ENCODE measurements around the gene LFNG.

The LFNG gene

DNA sequence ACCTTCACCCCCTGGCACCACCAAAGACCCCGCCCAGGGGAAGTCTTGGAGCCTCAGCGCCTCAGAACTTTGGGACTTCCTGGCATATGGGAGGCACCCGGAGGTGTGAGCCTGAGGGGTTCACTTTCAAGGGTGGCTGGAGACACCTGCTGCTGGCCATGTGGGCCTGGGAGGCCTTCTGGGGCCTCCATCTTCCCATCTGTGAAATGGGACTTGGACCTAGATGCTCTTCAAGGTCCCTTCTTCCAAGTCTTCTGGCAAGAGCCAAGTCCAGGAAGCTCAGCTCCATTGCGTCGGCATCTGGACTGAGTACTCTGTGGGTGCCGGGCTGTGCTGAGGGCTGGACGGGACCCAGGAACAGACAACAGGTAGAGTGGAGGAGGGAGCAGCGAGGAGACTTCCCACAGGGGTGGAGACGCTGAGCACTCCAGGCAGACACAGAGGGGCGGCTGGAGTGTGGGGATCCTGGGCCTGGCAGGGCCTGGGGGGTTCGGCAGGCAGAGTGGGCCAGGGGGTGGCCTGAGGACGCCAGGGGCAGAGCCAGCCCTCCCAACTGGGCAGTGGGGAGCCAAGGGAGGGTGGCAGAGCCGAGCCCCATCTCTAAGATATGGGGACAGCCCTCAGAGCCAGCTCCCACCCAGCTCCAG, 9.3 kb upstream of the LFNG start:
- Histone ChIP-seq H3K4me3 (ENCODE audit: insufficient read depth, low read depth, low read length, poor library complexity, severe bottlenecking) (peak overlapping the region; percentile 45), H3K27ac (ENCODE audit: insufficient read depth, low read length, poor library complexity, severe bottlenecking) (peak overlapping the region; percentile 88)

GRCh38 chr7:2510909-2511768, 8.4 kb upstream of the LFNG start:
- no peaks in the 10 kb centered on the region for H3K36me3 ChIP-seq (ENCODE audit: control insufficient read depth, insufficient read depth, low read length)
- no peaks in the 10 kb centered on the region for H3K27me3 ChIP-seq (replicated peaks; ENCODE audit: control insufficient read depth, insufficient read depth, low read length, poor library complexity, severe bottlenecking)
- H3K27ac ChIP-seq (ENCODE audit: insufficient read depth, low read length, poor library complexity, severe bottlenecking): peak overlapping the region; percentile 88
- H3K4me1 ChIP-seq (ENCODE audit: control insufficient read depth, insufficient read depth, low read length, poor library complexity, severe bottlenecking): peaks cover 61% of the 10 kb centered on the region
- H3K4me3 ChIP-seq (ENCODE audit: insufficient read depth, low read depth, low read length, poor library complexity, severe bottlenecking): peak overlapping the region; percentile 45
- H3K9me3 ChIP-seq (ENCODE audit: control insufficient read depth, low read length): no peaks in the 10 kb centered on the region
- DNase-seq: peak; percentile 46 to 50 (median 49)

More for the DNA sequence above, 9.3 kb upstream of the LFNG start:
- DNase-seq: no peak
- Histone ChIP-seq H3K9me3 (ENCODE audit: control insufficient read depth, low read length) (no peaks in the 10 kb centered on the region), H3K27me3 (replicated peaks; ENCODE audit: control insufficient read depth, insufficient read depth, low read length, poor library complexity, severe bottlenecking) (no peaks in the 10 kb centered on the region), H3K4me1 (ENCODE audit: control insufficient read depth, insufficient read depth, low read length, poor library complexity, severe bottlenecking) (peaks cover 61% of the 10 kb centered on the region), H3K36me3 (ENCODE audit: control insufficient read depth, insufficient read depth, low read length) (no peaks in the 10 kb centered on the region)

DNA sequence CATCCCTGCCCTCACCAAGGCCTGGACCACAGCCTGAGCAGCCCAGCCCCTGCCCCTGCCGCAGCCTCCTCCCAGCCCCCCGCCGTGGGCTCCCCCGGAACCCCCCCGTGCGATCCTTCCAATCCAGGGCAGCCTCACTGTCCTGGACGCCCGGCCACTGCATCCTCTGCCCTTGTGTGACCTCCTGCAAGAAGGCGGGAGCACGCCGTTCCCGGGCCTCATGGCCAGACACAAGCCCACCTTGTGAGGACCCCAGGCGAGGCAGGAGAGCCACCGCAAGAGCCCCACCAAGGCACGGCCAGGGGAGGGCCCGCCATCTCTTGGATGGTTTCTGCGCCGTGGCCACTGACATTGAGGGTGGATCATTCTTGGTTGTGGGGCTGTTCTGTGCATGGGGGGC, 7.8 kb upstream of the LFNG start:
- Histone ChIP-seq H3K36me3 (ENCODE audit: control insufficient read depth, insufficient read depth, low read length) (no peaks in the 10 kb centered on the region), H3K27me3 (replicated peaks; ENCODE audit: control insufficient read depth, insufficient read depth, low read length, poor library complexity, severe bottlenecking) (no peaks in the 10 kb centered on the region), H3K9me3 (ENCODE audit: control insufficient read depth, low read length) (no peaks in the 10 kb centered on the region), H3K4me1 (ENCODE audit: control insufficient read depth, insufficient read depth, low read length, poor library complexity, severe bottlenecking) (peaks cover 61% of the 10 kb centered on the region), H3K27ac (ENCODE audit: insufficient read depth, low read length, poor library complexity, severe bottlenecking) (peak overlapping the region; percentile 88), H3K4me3 (ENCODE audit: insufficient read depth, low read depth, low read length, poor library complexity, severe bottlenecking) (peak overlapping the region; percentile 45)
- no peak for DNase-seq

- Histone ChIP-seq H3K27me3 (replicated peaks; ENCODE audit: control insufficient read depth, insufficient read depth, low read length, poor library complexity, severe bottlenecking) (no peaks in the 10 kb centered on the region), H3K27ac (ENCODE audit: insufficient read depth, low read length, poor library complexity, severe bottlenecking) (peak overlapping the region; percentile 88), H3K9me3 (ENCODE audit: control insufficient read depth, low read length) (no peaks in the 10 kb centered on the region), H3K4me1 (ENCODE audit: control insufficient read depth, insufficient read depth, low read length, poor library complexity, severe bottlenecking) (peaks cover 60% of the 10 kb centered on the region), H3K4me3 (ENCODE audit: insufficient read depth, low read depth, low read length, poor library complexity, severe bottlenecking) (peak overlapping the region; percentile 45), H3K36me3 (ENCODE audit: control insufficient read depth, insufficient read depth, low read length) (no peaks in the 10 kb centered on the region)
- DNase-seq: no peak
These were observed 7.4 kb upstream of the LFNG start for GRCh38 chr7:2512179-2512661.

DNA sequence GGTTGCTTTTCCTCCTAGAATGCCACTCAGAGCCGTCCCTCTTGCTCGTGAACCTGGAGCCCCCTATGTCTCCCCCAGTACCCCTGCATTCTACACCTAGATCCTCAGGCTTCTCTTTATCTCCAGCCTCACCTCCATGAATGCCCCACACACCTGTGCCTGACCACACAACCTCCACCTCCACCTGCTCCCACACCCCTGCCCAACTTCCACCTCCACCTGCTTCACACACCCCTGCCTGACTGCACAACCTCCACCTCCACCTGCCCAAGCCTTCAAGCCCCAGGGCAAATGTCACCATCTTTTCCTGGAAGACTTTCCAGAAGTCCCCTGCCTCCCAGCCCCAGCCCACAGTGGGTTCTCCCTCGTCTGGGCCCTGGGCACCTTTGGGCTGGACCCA, 6.9 kb upstream of the LFNG start:
- H3K4me3 ChIP-seq (ENCODE audit: insufficient read depth, low read depth, low read length, poor library complexity, severe bottlenecking): no peak overlapping the region
- DNase-seq: no peak
- peaks cover 55% of the 10 kb centered on the region for H3K4me1 ChIP-seq (ENCODE audit: control insufficient read depth, insufficient read depth, low read length, poor library complexity, severe bottlenecking)
- no peaks in the 10 kb centered on the region for H3K9me3 ChIP-seq (ENCODE audit: control insufficient read depth, low read length)
- no peaks in the 10 kb centered on the region for H3K27me3 ChIP-seq (replicated peaks; ENCODE audit: control insufficient read depth, insufficient read depth, low read length, poor library complexity, severe bottlenecking)
- H3K36me3 ChIP-seq (ENCODE audit: control insufficient read depth, insufficient read depth, low read length): no peaks in the 10 kb centered on the region
- peak overlapping the region; percentile 88 for H3K27ac ChIP-seq (ENCODE audit: insufficient read depth, low read length, poor library complexity, severe bottlenecking)

- peaks cover 52% of the 10 kb centered on the region for H3K4me1 ChIP-seq (ENCODE audit: control insufficient read depth, insufficient read depth, low read length, poor library complexity, severe bottlenecking)
- no peaks in the 10 kb centered on the region for H3K27me3 ChIP-seq (replicated peaks; ENCODE audit: control insufficient read depth, insufficient read depth, low read length, poor library complexity, severe bottlenecking)
- DNase-seq: no peak
- peak overlapping the region; percentile 88 for H3K27ac ChIP-seq (ENCODE audit: insufficient read depth, low read length, poor library complexity, severe bottlenecking)
- H3K4me3 ChIP-seq (ENCODE audit: insufficient read depth, low read depth, low read length, poor library complexity, severe bottlenecking): no peak overlapping the region
- H3K36me3 ChIP-seq (ENCODE audit: control insufficient read depth, insufficient read depth, low read length): no peaks in the 10 kb centered on the region
- no peaks in the 10 kb centered on the region for H3K9me3 ChIP-seq (ENCODE audit: control insufficient read depth, low read length)
These were observed 5.9 kb upstream of the LFNG start for GRCh38 chr7:2513702-2514101.

DNA sequence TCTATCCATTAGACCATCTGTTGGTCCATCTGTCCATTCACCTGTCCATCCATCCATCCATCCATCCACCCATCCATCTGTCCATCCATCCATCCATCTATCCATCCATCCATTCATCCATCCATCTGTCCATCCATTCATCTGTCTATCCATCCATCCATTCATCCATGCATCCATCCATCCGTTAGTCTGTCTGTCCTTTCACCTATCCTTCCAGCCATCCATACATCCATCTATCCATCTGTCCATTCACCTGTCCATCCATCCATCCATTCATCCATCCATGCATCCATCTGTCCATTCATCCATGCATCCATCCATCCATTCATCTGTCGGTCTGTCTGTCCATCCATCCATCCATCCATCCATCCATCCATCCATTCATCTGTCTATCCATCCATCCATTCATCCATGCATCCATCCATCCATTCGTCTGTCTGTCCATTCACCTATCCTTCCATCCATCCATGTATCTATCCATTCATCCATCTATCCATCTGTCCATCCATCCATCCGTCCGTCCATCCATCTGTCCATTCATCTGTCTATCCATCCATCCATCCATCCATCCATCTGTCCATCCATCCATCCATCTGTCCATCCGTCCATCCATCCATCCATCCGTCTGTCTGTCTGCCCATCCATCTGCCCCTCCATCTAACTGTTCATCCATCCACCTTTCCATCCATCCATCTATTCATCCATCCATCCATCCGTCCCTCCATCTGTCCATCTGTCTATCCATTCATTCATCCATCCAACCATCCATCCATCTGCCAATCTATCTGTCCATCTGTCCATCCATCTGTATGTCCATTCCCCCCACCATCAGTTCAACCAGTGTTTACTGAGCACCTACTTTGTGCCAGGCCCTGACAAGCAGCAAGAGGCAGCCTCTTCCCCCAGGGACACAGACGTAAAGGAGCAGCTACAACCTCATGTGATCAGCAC, 4.8 kb upstream of the LFNG start:
- Histone ChIP-seq H3K4me3 (ENCODE audit: insufficient read depth, low read depth, low read length, poor library complexity, severe bottlenecking) (no peak overlapping the region), H3K36me3 (ENCODE audit: control insufficient read depth, insufficient read depth, low read length) (no peaks in the 10 kb centered on the region), H3K27me3 (replicated peaks; ENCODE audit: control insufficient read depth, insufficient read depth, low read length, poor library complexity, severe bottlenecking) (no peaks in the 10 kb centered on the region), H3K9me3 (ENCODE audit: control insufficient read depth, low read length) (no peaks in the 10 kb centered on the region), H3K4me1 (ENCODE audit: control insufficient read depth, insufficient read depth, low read length, poor library complexity, severe bottlenecking) (peaks cover 47% of the 10 kb centered on the region), H3K27ac (ENCODE audit: insufficient read depth, low read length, poor library complexity, severe bottlenecking) (no peak overlapping the region)
- no peak for DNase-seq

GRCh38 chr7:2515424-2516193, 4.0 kb upstream of the LFNG start:
- DNase-seq: no peak
- Histone ChIP-seq H3K9me3 (ENCODE audit: control insufficient read depth, low read length) (no peaks in the 10 kb centered on the region), H3K36me3 (ENCODE audit: control insufficient read depth, insufficient read depth, low read length) (no peaks in the 10 kb centered on the region), H3K4me1 (ENCODE audit: control insufficient read depth, insufficient read depth, low read length, poor library complexity, severe bottlenecking) (peaks cover 38% of the 10 kb centered on the region), H3K27ac (ENCODE audit: insufficient read depth, low read length, poor library complexity, severe bottlenecking) (no peak overlapping the region), H3K4me3 (ENCODE audit: insufficient read depth, low read depth, low read length, poor library complexity, severe bottlenecking) (no peak overlapping the region), H3K27me3 (replicated peaks; ENCODE audit: control insufficient read depth, insufficient read depth, low read length, poor library complexity, severe bottlenecking) (no peaks in the 10 kb centered on the region)

GRCh38 chr7:2516194-2516555, 3.4 kb upstream of the LFNG start:
- no peak for DNase-seq
- H3K4me1 ChIP-seq (ENCODE audit: control insufficient read depth, insufficient read depth, low read length, poor library complexity, severe bottlenecking): peaks cover 33% of the 10 kb centered on the region
- H3K9me3 ChIP-seq (ENCODE audit: control insufficient read depth, low read length): no peaks in the 10 kb centered on the region
- H3K36me3 ChIP-seq (ENCODE audit: control insufficient read depth, insufficient read depth, low read length): no peaks in the 10 kb centered on the region
- no peak overlapping the region for H3K27ac ChIP-seq (ENCODE audit: insufficient read depth, low read length, poor library complexity, severe bottlenecking)
- H3K27me3 ChIP-seq (replicated peaks; ENCODE audit: control insufficient read depth, insufficient read depth, low read length, poor library complexity, severe bottlenecking): no peaks in the 10 kb centered on the region
- no peak overlapping the region for H3K4me3 ChIP-seq (ENCODE audit: insufficient read depth, low read depth, low read length, poor library complexity, severe bottlenecking)
